PC-9 (cell line): ENCODE results near the gene MYO16.
"Not testable (repeated sequence)": the region's sequence is repeated elsewhere in the genome, so short reads cannot be mapped to it uniquely, and the experiment has no call there.

Experiments
- CTCF ChIP-seq: fragments of 200-600 bp; sonication (generic); conservative IDR thresholded peaks from 2 replicates; pipeline ENCODE4 v1.6.1; 2017; ENCODE audit warnings: mixed run types, antibody characterized with exemption, mild to moderate bottlenecking, moderate library complexity
- EZH2 ChIP-seq: fragments of 200-600 bp; sonication (generic); IDR thresholded peaks from 2 replicates; pipeline ENCODE4 v1.8.0; 2017; ENCODE audit warnings: antibody characterized with exemption, low read depth

DNA sequence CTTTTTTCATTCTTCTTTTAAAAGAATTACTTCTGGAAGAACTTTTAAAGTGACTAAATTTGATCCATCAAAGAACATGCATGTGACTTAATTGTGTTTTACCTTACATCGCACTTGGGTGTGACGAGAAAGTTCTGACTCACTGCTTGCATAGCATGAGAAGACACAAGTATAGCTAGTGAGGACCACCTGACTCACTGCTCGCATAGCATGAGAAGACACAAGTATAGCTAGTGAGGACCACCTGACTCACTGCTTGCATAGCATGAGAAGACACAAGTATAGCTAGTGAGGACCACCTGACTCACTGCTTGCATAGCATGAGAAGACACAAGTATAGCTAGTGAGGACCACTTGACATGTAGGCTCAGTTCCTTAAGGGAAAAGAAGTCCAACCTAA is 362.0 kb downstream of the MYO16 start:
- TF ChIP-seq CTCF, EZH2: not testable (repeated sequence)
